ENCODE results near the gene OR5H14.

OR5H14 gene

GRCh38 chr3:98199020-98199419 lies 51.7 kb downstream of the OR5H14 start:
- no peak for DNase-seq (ENCODE audit: low read depth in 2 of 2)

Data from fibroblast of skin of left biceps (primary cell).